GM21381 (cell line): Measurements from ENCODE around the gene ATAD2B.

Source experiments
- ATAC-seq: cut with Tn5 transposase; IDR thresholded peaks from one replicate; pipeline ENCODE4 v1.9.1; 2021; ENCODE audit warnings: mild to moderate bottlenecking, moderate library complexity; ENCODE audit not compliant: unreplicated experiment

The ATAD2B gene

GRCh38 chr2:23706613-23707078 lies 220.3 kb downstream of the ATAD2B start:
- ATAC-seq = no peak

GRCh38 chr2:23705771-23706612 lies 220.9 kb downstream of the ATAD2B start:
- no peak for ATAC-seq

GRCh38 chr2:23703583-23704385 lies 223.1 kb downstream of the ATAD2B start:
- no peak for ATAC-seq

GRCh38 chr2:23703037-23703582 lies 223.8 kb downstream of the ATAD2B start:
- no peak for ATAC-seq

DNA sequence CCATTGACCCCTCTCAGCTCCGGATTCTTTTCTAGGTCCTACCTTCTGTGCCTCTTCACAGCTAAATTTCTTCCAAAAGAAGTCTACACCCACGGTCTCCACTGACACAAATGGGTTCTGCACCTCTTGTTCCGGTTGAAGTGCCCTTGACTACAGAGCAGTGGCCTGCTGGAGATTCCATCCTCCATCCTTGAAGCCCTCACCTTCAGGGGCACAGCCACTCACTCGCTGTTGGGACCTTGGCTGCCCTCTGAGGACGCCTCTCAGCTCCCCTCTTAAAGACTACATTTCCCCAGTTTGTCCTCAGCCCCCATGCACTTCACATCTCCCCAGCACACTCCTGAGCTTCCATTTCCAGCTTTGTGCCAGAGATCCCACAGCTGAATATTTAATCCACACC lies 226.3 kb downstream of the ATAD2B start:
- no peak for ATAC-seq

DNA sequence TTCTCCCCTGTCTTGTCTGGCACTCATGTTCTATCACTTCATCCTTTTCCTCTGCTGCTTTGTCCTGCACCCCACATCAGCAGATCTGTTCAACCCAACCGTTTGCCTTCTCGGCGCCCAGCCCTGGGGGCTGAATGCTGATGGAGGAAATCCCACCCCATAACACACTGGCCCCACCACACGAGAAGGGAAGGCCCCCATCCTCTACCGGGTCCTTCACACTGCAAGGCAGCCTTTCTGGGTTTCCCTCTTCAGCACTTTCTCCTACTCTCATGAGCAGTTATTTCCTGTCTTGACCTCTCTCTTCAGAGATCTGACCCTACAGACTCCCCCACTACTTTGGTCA lies 227.4 kb downstream of the ATAD2B start:
- no peak for ATAC-seq

- no peak for ATAC-seq
Measured at GRCh38 chr2:23698721-23699579, 228.0 kb downstream of the ATAD2B start.
